Neural cell (in vitro differentiated cells): ENCODE data around the gene PLCB4.

Experiments
- CTCF ChIP-seq: fragments of 450-650 bp; IDR thresholded peaks from 2 replicates; pipeline ENCODE4 v1.5.1; 2014; ENCODE audit warnings: antibody characterized with exemption, mild to moderate bottlenecking, moderate library complexity; ENCODE audit not compliant: poor library complexity, severe bottlenecking
- MXI1 ChIP-seq: fragments of 450-650 bp; conservative IDR thresholded peaks from 2 replicates; pipeline ENCODE4 v1.6.1; 2014; ENCODE audit warnings: antibody characterized with exemption, mild to moderate bottlenecking; ENCODE audit not compliant: poor library complexity, severe bottlenecking
- POLR2AphosphoS5 ChIP-seq: IDR thresholded peaks from 2 replicates; pipeline ENCODE4 v1.6.1; 2012
- RAD21 ChIP-seq: fragments of 450-650 bp; conservative IDR thresholded peaks from 2 replicates; pipeline ENCODE4 v1.6.1; 2014; ENCODE audit warnings: antibody characterized with exemption, mild to moderate bottlenecking, moderate library complexity
- REST ChIP-seq: IDR thresholded peaks from 2 replicates; pipeline ENCODE4 v1.6.1; 2012; ENCODE audit warnings: borderline replicate concordance
- SMC3 ChIP-seq: fragments of 450-650 bp; conservative IDR thresholded peaks from 2 replicates; pipeline ENCODE4 v1.6.1; 2014; ENCODE audit warnings: antibody characterized with exemption, mild to moderate bottlenecking, moderate library complexity; ENCODE audit not compliant: poor library complexity

GRCh38 chr20:9332791-9333479, 264.0 kb downstream of the PLCB4 start:
- TF ChIP-seq CTCF (no peak), POLR2AphosphoS5 (no peak), REST (no peak), SMC3 (no peak), MXI1 (no peak), RAD21 (no peak)
